Measurements from ENCODE around the gene STK11.
A peak's percentile ranks its signal among the peaks of the same experiment; 100 is the strongest.

The STK11 gene

GRCh38 chr19:1219786-1220476, 14.4 kb downstream of the STK11 start:
- Histone ChIP-seq H4K91ac (ENCODE audit: low read depth, low read length, poor library complexity) (no peak overlapping the region), H3K18ac (ENCODE audit: low read length) (no peak overlapping the region), H3K27me3 (ENCODE audit: control insufficient read depth in 3 of 3, insufficient read depth in 3 of 3, low read depth in 1 of 3, low read length in 3 of 3) (no peaks in the 10 kb centered on the region), H2AK5ac (ENCODE audit: low read depth, low read length) (no peak overlapping the region), H2BK12ac (ENCODE audit: low read length) (no peak overlapping the region), H3K23ac (ENCODE audit: low read depth, low read length, poor library complexity) (peak overlapping the region; percentile 55), H3K4me3 (ENCODE audit: low read length in 2 of 2) (no peak overlapping the region), H3K36me3 (replicated peaks in 1 of 2; ENCODE audit: control insufficient read depth in 2 of 2, insufficient read depth in 2 of 2, low read length in 2 of 2) (peaks cover 8 to 55% of the 10 kb centered on the region in 2 donors), H3K4me1 (ENCODE audit: control insufficient read depth in 2 of 2, insufficient read depth in 1 of 2, low read depth in 1 of 2, low read length in 2 of 2) (peaks cover 0 to 9% of the 10 kb centered on the region in 2 donors), H3K27ac (replicated peaks; ENCODE audit: low read length) (no peak overlapping the region), H2BK5ac (ENCODE audit: low read length) (peak overlapping the region; percentile 82), H2AFZ (ENCODE audit: low read length) (no peak overlapping the region), H2BK15ac (ENCODE audit: low read length) (no peak overlapping the region), H3K4ac (ENCODE audit: low read length) (no peak overlapping the region), H3K14ac (ENCODE audit: low read length) (no peak overlapping the region), H4K8ac (ENCODE audit: low read depth, low read length) (no peak overlapping the region), H3K9ac (ENCODE audit: low read depth, low read length, poor library complexity) (no peak overlapping the region), H3K9me3 (replicated peaks in 1 of 2; ENCODE audit: control insufficient read depth in 2 of 2, insufficient read depth in 1 of 2, low read depth in 1 of 2, low read length in 2 of 2) (no peaks in the 10 kb centered on the region), H2BK120ac (ENCODE audit: low read depth, low read length) (no peak overlapping the region), H3K79me1 (ENCODE audit: low read depth, low read length) (peaks cover 40% of the 10 kb centered on the region), H3K4me2 (ENCODE audit: insufficient read depth, low read length, poor library complexity, severe bottlenecking) (no peak overlapping the region)
- no CpG with 5 or more reads among the region's 19 CpGs for WGBS, 2 donors (ENCODE audit: extremely low coverage in 2 of 2, insufficient read length in 2 of 2, insufficient replicate concordance in 1 of 2)
- no peak for DNase-seq (ENCODE audit: low spot score)

- Histone ChIP-seq H2BK15ac (ENCODE audit: low read length) (no peak overlapping the region), H3K9ac (ENCODE audit: low read depth, low read length, poor library complexity) (no peak overlapping the region), H3K27ac (replicated peaks; ENCODE audit: low read length) (no peak overlapping the region), H3K27me3 (ENCODE audit: control insufficient read depth in 3 of 3, insufficient read depth in 3 of 3, low read depth in 1 of 3, low read length in 3 of 3) (no peaks in the 10 kb centered on the region), H3K14ac (ENCODE audit: low read length) (no peak overlapping the region), H3K9me3 (replicated peaks in 1 of 2; ENCODE audit: control insufficient read depth in 2 of 2, insufficient read depth in 1 of 2, low read depth in 1 of 2, low read length in 2 of 2) (no peaks in the 10 kb centered on the region), H2AFZ (ENCODE audit: low read length) (no peak overlapping the region), H2BK120ac (ENCODE audit: low read depth, low read length) (no peak overlapping the region), H3K18ac (ENCODE audit: low read length) (no peak overlapping the region), H3K4me2 (ENCODE audit: insufficient read depth, low read length, poor library complexity, severe bottlenecking) (no peak overlapping the region), H3K36me3 (replicated peaks in 1 of 2; ENCODE audit: control insufficient read depth in 2 of 2, insufficient read depth in 2 of 2, low read length in 2 of 2) (peaks cover 8 to 57% of the 10 kb centered on the region in 2 donors), H3K79me1 (ENCODE audit: low read depth, low read length) (peaks cover 36% of the 10 kb centered on the region), H3K23ac (ENCODE audit: low read depth, low read length, poor library complexity) (peak overlapping the region; percentile 60), H3K4me3 (ENCODE audit: low read length in 2 of 2) (no peak overlapping the region), H4K91ac (ENCODE audit: low read depth, low read length, poor library complexity) (no peak overlapping the region), H4K8ac (ENCODE audit: low read depth, low read length) (no peak overlapping the region), H2BK12ac (ENCODE audit: low read length) (no peak overlapping the region), H2AK5ac (ENCODE audit: low read depth, low read length) (no peak overlapping the region), H3K4ac (ENCODE audit: low read length) (peak overlapping the region; percentile 23), H3K4me1 (ENCODE audit: control insufficient read depth in 2 of 2, insufficient read depth in 1 of 2, low read depth in 1 of 2, low read length in 2 of 2) (peaks cover 0 to 7% of the 10 kb centered on the region in 2 donors), H2BK5ac (ENCODE audit: low read length) (peak overlapping the region; percentile 82)
- no peak for DNase-seq (ENCODE audit: low spot score)
- no CpG with 5 or more reads among the region's 33 CpGs for WGBS, 2 donors (ENCODE audit: extremely low coverage in 2 of 2, insufficient read length in 2 of 2, insufficient replicate concordance in 1 of 2)
Measured at GRCh38 chr19:1220477-1220930, 14.9 kb downstream of the STK11 start.

GRCh38 chr19:1220976-1221903, 15.7 kb downstream of the STK11 start:
- WGBS, 2 donors (ENCODE audit: extremely low coverage in 2 of 2, insufficient read length in 2 of 2, insufficient replicate concordance in 1 of 2): no CpG with 5 or more reads among the region's 38 CpGs
- DNase-seq (ENCODE audit: low spot score): no peak
- Histone ChIP-seq H3K79me1 (ENCODE audit: low read depth, low read length) (peaks cover 43% of the 10 kb centered on the region), H2AK5ac (ENCODE audit: low read depth, low read length) (peak overlapping the region; percentile 14), H3K27ac (replicated peaks; ENCODE audit: low read length) (no peak overlapping the region), H3K4me1 (ENCODE audit: control insufficient read depth in 2 of 2, insufficient read depth in 1 of 2, low read depth in 1 of 2, low read length in 2 of 2) (peaks cover 0 to 7% of the 10 kb centered on the region in 2 donors), H2BK120ac (ENCODE audit: low read depth, low read length) (no peak overlapping the region), H3K23ac (ENCODE audit: low read depth, low read length, poor library complexity) (peak overlapping the region; percentile 60), H3K9ac (ENCODE audit: low read depth, low read length, poor library complexity) (no peak overlapping the region), H4K91ac (ENCODE audit: low read depth, low read length, poor library complexity) (no peak overlapping the region), H3K27me3 (ENCODE audit: control insufficient read depth in 3 of 3, insufficient read depth in 3 of 3, low read depth in 1 of 3, low read length in 3 of 3) (no peaks in the 10 kb centered on the region), H3K18ac (ENCODE audit: low read length) (peak overlapping the region; percentile 76), H4K8ac (ENCODE audit: low read depth, low read length) (no peak overlapping the region), H3K9me3 (replicated peaks in 1 of 2; ENCODE audit: control insufficient read depth in 2 of 2, insufficient read depth in 1 of 2, low read depth in 1 of 2, low read length in 2 of 2) (no peaks in the 10 kb centered on the region), H3K4ac (ENCODE audit: low read length) (no peak overlapping the region), H3K4me2 (ENCODE audit: insufficient read depth, low read length, poor library complexity, severe bottlenecking) (no peak overlapping the region), H2BK15ac (ENCODE audit: low read length) (no peak overlapping the region), H2BK12ac (ENCODE audit: low read length) (no peak overlapping the region), H2AFZ (ENCODE audit: low read length) (no peak overlapping the region), H3K4me3 (ENCODE audit: low read length in 2 of 2) (no peak overlapping the region), H3K36me3 (replicated peaks in 1 of 2; ENCODE audit: control insufficient read depth in 2 of 2, insufficient read depth in 2 of 2, low read length in 2 of 2) (peaks cover 13 to 64% of the 10 kb centered on the region in 2 donors), H3K14ac (ENCODE audit: low read length) (no peak overlapping the region), H2BK5ac (ENCODE audit: low read length) (peak overlapping the region; percentile 82)

GRCh38 chr19:1221904-1222255, 16.3 kb downstream of the STK11 start:
- no peak overlapping the region for H3K14ac ChIP-seq (ENCODE audit: low read length)
- H2BK5ac ChIP-seq (ENCODE audit: low read length): peak overlapping the region; percentile 0
- no peak overlapping the region for H3K4me2 ChIP-seq (ENCODE audit: insufficient read depth, low read length, poor library complexity, severe bottlenecking)
- H3K4ac ChIP-seq (ENCODE audit: low read length): no peak overlapping the region
- peak overlapping the region; percentile 76 for H3K18ac ChIP-seq (ENCODE audit: low read length)
- H2BK12ac ChIP-seq (ENCODE audit: low read length): no peak overlapping the region
- H2AFZ ChIP-seq (ENCODE audit: low read length): no peak overlapping the region
- H2BK15ac ChIP-seq (ENCODE audit: low read length): no peak overlapping the region
- H3K9ac ChIP-seq (ENCODE audit: low read depth, low read length, poor library complexity): peak overlapping the region; percentile 50
- WGBS, 2 donors (ENCODE audit: extremely low coverage in 2 of 2, insufficient read length in 2 of 2, insufficient replicate concordance in 1 of 2): no CpG with 5 or more reads among the region's 22 CpGs
- H3K23ac ChIP-seq (ENCODE audit: low read depth, low read length, poor library complexity): no peak overlapping the region
- H4K8ac ChIP-seq (ENCODE audit: low read depth, low read length): no peak overlapping the region
- no peak overlapping the region for H4K91ac ChIP-seq (ENCODE audit: low read depth, low read length, poor library complexity)
- no peak overlapping the region for H2BK120ac ChIP-seq (ENCODE audit: low read depth, low read length)
- peaks cover 13 to 68% of the 10 kb centered on the region in 2 donors for H3K36me3 ChIP-seq (replicated peaks in 1 of 2; ENCODE audit: control insufficient read depth in 2 of 2, insufficient read depth in 2 of 2, low read length in 2 of 2)
- H3K27me3 ChIP-seq (ENCODE audit: control insufficient read depth in 3 of 3, insufficient read depth in 3 of 3, low read depth in 1 of 3, low read length in 3 of 3): no peaks in the 10 kb centered on the region
- H3K4me3 ChIP-seq (ENCODE audit: low read length in 2 of 2): no peak overlapping the region
- no peaks in the 10 kb centered on the region for H3K9me3 ChIP-seq (replicated peaks in 1 of 2; ENCODE audit: control insufficient read depth in 2 of 2, insufficient read depth in 1 of 2, low read depth in 1 of 2, low read length in 2 of 2)
- no peak for DNase-seq (ENCODE audit: low spot score)
- no peak overlapping the region for H3K27ac ChIP-seq (replicated peaks; ENCODE audit: low read length)
- H2AK5ac ChIP-seq (ENCODE audit: low read depth, low read length): peak overlapping the region; percentile 14
- H3K4me1 ChIP-seq (ENCODE audit: control insufficient read depth in 2 of 2, insufficient read depth in 1 of 2, low read depth in 1 of 2, low read length in 2 of 2): peaks cover 0 to 5% of the 10 kb centered on the region in 2 donors
- peaks cover 41% of the 10 kb centered on the region for H3K79me1 ChIP-seq (ENCODE audit: low read depth, low read length)

Data from neuronal stem cell (in vitro differentiated cells).